ENCODE results near the gene ZNF217.
"Not testable (repeated sequence)": the region's sequence is repeated elsewhere in the genome, so short reads cannot be mapped to it uniquely, and the experiment has no call there.

Gene ZNF217

GRCh38 chr20:53523615-53524014 is 70.0 kb downstream of the ZNF217 start:
- DNase-seq, result not testable (repeated sequence)

GRCh38 chr20:53522696-53523095 is 70.9 kb downstream of the ZNF217 start:
- no peak for DNase-seq

DNA sequence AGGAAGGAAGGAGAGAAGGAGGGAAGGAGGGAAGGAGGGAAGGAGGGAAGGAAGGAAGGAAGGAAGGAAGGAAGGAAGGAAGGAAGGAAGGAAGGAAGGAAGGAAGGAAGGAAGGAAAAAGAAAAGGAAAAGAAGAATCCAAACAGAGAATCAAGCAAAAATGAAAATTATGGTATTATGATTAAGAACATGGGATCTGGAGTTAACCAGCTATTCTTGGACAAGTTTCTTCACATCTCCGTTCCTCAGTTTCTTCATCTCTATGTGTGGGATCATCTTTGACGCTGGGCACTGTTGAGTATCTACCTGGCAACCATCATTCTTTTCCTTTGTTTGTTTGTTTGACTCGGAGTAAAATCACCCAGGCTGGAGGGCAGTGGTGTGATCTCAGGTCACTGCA is 71.6 kb downstream of the ZNF217 start:
- DNase-seq, result no peak

- DNase-seq, result not testable (repeated sequence)
Observed at GRCh38 chr20:53521421-53521820, 72.2 kb downstream of the ZNF217 start.

- DNase-seq, result no peak
Observed at GRCh38 chr20:53517146-53517545, 76.5 kb downstream of the ZNF217 start.

Data from inflammatory macrophage treated with lipopolysaccharide for 1 hour (primary cell).